Kidney tubule cell (primary cell): ENCODE data around the gene HEATR5B.
A peak's percentile ranks its signal among the peaks of the same experiment; 100 is the strongest.
"Not testable (repeated sequence)": the region's sequence is repeated elsewhere in the genome, so short reads cannot be mapped to it uniquely, and the experiment has no call there.

Experiments
- DNase-seq: peaks from one replicate; pipeline ENCODE4 v3.0.0-alpha.2; 2018; ENCODE audit warnings: low spot score

HEATR5B gene

DNA sequence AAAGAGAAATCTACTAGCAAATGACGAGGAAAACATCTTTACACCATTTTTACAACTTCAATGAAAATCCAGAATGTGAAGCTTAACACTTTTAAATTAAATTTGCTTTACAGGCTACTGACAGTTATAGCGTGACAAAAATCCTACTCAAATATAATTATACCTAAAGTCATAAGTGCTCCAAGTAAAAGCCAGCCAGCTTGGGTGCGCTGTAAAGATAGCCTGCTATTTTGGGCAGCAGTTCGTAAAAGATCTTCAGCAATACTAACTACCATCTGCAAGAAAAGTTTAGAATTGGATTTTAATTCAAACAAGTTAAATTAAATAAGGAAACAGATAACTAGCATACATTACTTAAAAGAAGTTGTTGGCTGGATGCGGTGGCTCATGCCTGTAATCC lies 22.4 kb downstream of the HEATR5B start:
- no peak for DNase-seq

DNA sequence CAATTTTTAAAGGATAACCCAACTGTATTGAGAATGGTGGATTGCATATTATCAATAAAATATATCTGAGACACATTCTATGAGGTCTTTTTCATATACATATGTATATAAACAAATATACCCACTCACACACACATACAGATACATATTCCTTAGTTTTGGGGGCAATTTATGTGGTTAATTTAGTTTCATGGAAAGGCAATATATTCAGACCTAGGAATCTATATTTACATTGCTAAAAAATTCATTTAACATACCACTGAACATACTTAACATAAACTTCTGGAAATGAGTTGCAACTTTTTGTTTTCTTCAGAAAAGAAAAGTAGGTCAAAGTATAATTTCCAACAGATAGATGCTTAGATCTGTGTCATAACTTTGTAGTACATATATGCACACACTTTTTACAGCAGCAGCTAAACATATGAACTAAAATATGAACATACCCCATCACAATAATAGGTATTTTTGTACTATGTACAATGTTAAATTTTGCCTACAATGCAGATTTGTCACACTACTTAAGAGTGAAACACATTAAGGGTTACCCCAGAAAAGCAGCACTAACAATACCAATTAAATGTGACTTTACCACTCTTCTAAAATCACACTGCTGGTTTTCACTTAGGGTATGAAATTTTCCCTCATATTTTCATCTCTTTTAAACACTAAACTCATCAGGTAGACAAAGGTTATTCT lies 23.0 kb downstream of the HEATR5B start:
- no peak for DNase-seq

DNA sequence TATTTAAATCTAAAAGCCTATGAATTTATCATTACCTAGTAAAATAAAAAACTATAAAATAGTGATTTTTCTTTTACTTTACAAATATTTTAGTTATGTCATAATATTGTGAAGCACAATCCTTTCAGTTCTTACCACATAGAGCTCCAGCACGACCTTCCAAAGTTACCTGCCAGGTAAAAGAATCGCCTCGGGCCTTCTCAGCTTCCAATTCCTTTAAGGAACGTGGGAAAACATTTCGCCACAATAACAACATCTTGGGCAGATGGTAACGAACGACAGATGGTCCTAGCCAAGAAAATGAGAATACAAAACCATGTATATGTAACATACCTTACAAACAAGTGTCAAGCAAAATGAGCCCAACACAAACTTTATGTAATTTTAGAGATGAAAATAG lies 23.7 kb downstream of the HEATR5B start:
- DNase-seq: no peak

DNA sequence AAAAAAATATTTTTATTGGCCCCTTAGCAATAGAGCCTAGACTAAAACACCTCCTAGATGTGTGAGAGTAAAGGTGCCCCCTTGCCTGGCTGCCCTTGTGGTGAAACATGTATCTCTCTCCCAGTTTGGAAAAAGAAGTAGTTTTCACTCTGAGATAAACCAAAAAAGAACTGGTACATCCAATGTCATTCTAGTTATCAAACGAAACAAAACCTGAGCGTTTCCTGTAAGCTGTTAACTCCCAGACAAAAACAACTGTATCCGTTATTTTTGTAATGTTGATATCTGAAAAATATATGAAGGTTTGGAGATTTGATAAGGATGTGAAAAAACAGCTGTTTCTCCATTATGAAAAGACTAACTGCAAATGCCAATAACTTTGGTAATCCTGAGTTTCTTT lies 24.3 kb downstream of the HEATR5B start:
- no peak for DNase-seq

DNA sequence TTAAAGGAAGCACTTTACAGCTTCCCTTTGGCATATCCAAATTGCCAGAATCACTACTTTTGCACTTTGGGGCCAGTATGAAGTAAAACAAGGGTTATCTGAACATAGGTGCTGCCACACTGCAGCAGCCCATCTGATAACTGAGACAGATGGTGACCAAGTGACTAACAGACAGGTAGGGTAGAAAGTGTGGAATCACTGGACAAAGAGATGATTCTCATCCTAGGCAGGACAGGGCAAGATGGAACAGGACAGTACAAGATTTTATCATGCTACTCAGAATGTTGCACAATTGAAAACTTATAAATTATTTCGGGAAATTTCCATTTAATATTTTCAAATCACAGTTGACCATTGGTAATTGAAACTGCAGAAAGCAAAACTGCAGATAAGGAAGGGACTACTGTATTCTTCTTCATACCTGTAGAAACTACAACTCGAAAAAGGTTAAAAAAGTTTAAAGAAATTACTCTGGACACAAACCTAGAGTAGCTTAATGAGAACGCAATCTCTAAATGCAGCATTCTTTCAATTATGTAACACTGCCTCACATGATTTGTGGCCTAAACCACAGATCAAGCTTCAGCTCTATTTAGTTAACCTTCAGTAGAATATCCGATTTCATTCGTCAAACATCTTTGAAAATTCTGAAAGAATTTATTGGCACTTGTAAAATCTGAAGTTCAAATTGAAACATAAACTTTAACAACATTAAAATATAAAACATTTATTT lies 31.4 kb downstream of the HEATR5B start:
- DNase-seq: no peak

DNA sequence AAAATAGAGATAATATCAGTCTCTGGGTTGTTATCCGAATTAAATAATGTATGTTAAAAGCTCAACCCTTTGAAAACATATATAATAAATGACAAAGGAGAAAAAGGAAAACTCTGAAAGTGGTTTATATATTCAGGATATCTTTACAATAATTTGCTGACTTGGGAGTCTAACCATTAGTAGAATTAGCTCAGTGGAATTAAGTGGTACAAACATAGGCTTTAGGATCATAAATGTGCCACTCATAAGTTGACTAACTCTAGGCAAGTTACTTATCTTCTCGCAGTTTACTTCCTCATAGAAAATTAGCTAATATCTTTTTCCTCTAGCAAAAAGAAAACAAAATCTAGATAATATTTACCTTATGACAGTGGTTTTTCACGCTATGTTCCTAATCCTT lies 44.6 kb downstream of the HEATR5B start:
- DNase-seq: no peak

DNA sequence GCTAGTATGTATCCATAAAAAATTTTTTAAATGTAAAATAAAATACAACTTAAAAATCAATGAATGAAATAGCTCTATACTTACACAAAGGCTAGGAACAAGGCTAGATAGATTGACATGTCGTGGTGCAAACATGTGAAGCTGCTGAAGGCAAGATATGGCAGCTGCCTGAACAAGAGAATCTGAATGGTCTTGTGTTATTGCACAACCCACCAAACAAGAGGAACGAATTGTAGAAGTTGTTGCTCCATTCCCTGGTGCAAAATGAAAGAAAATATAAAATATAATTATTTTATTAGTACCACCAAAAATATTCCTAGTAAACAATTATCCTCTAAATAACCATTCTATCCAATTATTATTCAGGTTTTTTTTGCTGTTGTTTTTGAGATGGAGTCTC lies 46.4 kb downstream of the HEATR5B start:
- no peak for DNase-seq

DNA sequence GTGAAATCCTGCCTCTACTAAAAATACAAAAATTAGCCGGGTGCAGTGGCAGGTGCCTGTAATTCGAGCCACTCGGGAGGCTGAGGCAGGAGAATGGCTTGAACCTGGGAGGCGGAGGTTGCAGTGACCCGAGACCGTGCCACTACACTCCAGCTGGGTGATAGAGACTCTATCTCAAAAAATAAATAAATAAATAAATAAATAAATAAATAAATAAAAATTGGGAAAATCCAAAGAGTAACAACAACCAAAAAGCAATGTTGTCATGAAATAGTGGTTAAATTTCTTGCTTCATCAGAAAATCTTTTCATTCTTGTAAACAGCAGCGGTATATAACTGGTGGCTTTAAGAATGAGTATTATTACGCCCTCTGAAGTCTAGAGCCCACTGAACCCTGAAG lies 54.4 kb downstream of the HEATR5B start:
- DNase-seq: no peak

DNA sequence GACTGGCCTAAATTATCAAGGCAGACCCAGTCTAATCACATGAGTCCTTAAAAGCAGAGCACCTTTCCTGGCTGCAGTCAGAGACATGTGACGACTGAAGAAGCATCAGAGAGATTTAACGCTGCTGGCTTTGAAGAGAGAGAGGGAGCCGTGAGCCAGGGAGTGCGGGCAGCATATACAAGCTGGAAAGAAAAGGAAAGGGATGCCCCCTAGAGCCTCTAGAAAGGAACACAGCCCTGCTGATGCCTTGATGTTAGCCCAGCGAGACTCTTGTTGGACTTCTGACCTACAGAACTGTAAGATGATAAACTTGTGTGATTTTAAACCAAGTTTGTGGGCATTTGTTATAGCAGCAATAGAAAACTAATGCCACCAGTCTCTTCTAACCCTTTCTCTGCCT lies 58.1 kb downstream of the HEATR5B start:
- DNase-seq: no peak

DNA sequence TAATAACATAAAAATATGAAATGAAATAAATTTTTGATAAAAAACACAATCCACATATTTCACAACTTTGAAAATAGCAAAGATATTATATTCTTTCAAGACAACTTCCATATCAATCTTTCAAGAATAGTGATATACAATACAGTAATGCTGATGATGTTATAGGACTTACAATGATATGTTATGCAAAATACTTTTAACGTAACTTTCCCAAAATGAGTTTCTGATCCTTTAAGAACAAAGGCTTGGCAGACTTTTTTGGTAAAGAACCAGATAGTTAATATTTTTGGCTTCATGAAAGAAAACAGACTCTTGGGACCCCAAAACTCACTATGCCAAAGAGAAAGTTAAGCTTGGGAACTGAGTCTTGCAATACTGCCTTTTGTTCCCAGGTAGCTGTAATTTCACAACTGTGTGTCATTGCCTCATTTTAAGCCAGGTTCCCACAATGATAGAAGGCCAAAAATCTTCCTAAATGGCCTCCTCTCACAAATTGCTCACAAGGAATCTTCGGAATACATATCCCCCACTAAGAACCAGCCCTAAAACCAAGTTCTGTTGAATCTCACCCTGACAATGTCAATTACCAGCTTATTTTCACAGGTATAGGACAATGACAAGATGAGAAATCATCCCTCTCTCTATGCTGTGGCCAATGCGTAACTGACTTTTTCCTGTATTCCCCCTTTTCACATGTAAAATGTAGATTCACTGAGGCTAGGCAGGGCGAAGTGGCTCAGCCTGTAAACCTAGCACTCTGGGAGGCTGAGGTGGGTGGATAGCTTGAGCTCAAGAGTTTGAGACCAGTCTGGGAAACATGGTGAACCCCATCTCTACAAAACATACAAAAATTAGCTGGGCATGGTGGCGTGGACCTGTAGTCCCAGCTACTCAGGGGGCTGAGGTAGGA lies 63.0 kb downstream of the HEATR5B start:
- no peak for DNase-seq

DNA sequence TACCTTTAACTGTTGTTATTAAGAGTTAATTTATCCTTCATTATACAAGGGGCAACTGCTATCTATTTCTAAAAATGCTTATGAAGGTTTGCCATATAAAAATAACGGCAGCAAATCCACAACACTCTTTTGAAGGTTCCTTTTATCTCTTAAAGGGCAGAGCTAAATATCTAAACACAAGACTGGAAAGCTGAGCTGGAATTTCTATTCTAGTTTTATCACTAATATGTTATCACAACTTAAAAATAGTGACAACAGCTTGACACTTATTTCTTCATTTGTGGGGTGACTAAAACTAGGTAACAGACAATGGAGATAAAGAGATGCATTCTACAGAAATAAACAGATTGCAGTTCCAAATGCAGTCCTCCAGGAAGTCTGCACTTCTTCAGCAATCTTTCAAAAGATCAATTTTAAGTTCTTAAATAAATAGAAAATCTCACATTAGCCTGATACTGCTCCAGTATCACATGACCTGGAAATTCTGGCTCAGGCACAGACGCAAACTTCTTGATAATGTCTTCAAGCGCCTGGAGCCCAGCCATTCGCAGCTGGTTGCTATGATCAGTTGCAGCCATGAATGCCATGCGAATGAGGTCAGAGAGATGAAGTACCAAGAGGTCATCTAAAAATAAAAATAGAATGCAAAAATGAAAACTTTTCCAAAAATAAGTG lies 63.8 kb downstream of the HEATR5B start:
- peak; percentile 25 for DNase-seq

DNA sequence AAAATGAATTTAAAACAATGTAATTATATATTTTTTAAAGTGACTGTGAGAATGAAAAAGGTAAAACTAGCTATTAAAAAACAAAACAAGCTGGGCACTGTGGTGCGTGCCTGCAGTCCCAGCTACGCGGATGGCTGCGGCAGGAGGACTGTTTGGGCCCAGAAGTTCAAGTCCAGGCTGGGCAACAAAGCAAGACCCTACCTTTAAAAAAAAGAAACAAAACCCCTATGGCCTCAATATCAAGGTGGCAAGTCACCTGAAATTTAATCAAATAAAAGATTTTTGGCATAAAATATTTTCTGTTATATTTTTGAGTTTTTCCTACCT lies 70.9 kb downstream of the HEATR5B start:
- DNase-seq: no peak

DNA sequence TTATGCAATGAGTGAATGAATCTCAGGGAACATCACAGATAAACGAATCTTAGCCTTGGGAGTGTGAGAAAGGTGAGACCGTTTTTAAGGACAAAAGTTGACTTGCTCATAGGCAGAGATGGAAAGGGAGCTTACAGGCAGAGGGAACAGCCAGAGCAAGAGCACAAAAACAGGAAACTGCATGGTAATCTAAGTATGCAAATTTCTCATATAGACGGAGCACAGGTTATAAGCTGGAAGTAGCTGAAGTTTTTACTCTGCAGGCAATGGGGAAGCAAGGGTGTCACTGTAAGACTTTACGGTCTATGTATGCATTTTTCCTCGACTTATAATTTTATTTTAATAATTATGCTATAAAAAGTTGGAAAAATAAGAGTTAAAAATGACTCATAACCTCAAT lies 73.0 kb downstream of the HEATR5B start:
- DNase-seq: no peak

DNA sequence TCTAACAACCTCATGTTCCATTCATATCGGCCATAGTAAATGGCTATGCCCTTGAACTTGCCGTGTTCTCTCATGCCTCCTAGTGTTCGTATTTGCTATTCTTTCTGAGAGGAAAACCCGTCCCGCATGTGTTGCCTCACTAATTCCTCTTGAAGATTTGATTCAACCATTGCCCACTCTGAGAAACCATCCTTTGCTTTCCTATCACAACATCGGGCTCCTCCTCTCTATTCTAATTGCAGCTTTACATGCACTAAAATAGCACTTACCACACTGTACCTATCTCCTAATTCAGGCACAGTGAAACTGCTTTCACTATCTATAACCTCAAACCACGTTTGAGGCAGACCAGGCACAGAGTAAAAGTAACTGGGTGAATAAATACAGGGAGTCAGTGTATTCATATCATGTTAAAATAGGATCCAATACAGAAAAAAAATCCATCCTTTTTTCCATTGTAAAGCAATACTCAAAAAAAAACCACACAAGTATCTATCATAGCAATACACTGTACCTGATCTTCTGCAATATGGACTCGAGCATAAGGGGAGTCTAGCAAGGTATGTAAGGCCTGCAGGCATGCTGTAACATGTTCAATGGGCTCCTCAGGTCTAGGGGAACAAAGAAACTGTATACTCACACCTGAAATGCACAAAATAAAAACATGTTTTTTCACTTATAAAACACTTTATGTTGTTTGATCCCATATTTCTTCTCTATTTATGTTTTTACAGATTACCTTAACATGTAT lies 78.9 kb downstream of the HEATR5B start:
- peak; percentile 32 for DNase-seq

DNA sequence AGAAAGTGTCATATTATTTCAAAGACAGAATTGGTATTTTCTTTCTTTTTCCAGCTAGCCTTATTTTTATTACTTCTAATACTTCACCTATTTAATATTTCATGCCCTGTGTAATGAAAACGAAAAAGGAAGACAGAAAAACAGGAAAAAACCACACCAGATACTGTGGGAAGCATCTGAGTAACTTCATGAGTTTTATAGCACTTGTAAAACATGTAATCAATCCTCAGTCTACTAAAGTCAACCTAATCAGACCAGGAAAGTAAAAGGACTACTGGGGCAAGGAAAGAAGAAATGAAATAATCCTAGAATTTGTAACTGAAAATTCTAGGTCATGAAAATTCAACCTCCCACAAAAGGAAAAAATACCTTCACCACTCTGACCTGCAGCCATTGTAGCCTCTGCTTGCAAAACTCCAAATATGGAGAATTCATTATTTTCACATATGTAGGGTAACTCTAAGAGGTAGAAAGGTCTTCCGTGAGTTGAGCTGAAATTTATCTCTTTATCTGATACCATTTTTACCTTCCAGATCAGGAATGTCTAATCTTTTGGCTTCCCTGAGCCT lies 83.1 kb downstream of the HEATR5B start:
- no peak for DNase-seq

DNA sequence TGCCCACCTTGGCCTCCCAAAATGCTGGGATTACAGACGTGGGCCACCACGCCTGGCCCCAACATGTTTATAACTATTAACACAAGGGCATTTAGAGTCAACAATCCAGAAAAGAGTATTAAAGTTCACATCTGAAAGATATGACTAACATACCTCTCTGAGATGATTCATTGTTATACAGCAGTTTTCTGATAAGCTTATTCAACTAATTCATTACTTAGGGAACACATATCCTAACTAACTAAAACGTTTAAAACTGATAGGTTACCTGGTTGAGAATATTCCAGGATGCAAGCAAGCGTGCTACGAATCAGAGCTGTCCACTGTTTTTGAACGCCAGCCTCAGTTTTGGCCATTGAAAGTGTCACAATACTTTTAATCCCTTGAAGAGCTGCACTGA lies 83.9 kb downstream of the HEATR5B start:
- DNase-seq: peak; percentile 7

DNA sequence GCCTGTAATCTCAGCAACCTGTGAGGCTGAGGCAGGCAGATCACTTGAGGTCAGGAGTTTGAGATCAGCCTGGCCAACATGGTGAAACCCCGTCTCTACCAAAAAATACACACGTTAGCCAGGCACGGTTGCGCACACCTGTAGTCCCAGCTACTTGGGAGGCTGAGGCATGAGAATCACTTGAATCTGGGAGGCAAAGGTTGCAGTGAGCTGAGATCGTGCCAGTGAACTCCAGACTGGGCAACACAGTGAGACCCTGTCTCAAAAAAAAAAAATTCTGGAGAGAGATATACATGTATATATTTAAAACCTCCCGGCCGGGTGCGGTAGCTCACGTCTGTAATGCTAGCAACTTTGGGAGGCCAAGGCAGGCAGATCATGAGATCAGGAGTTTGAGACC lies 84.8 kb downstream of the HEATR5B start:
- not testable (repeated sequence) for DNase-seq

DNA sequence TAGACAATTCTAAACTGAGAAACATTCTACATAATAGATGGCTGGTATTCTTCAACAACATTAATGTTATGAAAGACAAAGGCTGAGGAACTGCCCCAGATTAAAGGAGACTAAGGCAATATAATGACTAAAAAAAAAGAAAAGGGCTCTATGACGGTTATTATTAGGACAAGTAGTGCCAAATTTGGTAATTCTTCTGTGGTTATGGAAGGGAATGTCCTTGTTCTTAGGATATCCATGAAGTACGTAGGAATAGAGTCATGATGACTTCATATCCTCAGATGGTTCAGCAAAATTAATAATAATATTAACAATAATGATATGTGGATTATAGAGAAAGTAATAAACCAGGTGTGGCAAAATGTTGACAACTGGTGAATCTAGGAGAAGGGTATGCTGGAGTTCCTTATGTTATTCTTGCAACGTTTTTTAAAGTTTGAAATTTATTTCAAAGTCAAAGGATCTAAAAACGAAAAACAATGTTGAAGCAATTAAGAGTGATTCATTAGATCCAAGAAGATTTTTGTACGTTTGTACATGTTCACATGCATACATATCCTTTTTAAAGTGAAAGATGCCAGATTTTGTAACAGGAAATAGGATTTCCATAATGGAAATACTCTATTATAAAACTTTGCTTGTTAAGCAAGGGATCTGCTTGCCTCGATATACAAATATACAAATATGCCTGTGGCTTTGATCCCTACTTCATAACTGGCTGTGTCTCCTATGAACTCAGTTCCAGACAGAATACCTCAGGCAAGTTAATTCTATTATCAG lies 90.1 kb downstream of the HEATR5B start:
- DNase-seq: no peak

DNA sequence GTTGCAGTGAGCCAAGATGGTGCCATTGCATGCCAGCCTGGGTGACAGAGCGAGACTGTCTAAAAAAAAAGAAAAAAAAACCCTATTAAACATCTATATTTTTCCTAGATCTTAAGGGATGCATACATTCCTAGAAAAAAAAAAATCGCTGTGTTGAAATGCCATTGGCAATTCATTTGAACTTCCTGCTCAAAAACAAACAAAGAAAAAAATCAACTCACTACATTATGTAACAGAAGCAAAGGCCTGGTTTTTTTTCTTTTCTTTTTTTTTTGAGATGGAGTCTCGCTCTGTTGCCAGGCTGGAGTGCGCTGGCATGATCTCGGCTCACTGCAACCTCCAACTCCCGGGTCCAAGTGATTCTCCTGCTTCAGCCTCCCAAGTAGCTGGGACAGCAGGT lies 96.2 kb downstream of the HEATR5B start:
- DNase-seq: no peak

DNA sequence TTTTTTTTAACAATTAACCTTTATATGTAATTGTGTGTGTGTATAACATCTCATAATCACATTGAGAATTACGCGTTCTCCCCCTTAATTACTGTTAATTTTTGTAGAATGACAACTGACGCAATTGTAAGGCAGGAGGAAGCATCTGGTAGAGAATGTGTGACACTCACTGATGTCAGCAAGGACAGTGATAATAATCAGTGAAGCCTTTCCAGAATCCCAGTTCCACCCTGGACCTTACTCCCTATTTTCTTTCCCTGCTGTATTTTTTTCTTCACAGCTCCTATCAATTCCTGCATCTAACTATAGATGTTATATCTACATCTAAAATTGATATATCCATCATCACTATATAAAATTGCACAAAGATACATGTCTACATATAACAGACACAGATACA lies 101.7 kb downstream of the HEATR5B start:
- no peak for DNase-seq

DNA sequence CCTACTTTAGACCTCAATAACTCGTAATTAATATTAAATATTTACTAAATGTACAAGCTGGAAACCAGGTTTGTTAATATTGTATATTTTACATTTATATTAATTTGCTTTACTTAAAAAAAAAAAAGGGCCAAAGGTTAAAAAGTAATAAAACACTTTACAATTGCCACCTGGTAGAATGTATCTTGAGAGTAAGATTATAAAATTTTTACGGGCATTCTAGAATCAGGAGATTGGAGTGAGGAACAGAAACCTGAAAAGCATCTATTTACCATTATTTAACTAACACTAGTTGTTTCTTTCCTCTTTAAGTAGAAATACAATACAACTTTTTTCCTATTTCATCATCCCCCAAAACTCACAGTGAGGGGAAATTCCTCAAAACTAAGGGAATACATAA lies 102.3 kb downstream of the HEATR5B start:
- DNase-seq: no peak
